H9 (cell line): ENCODE measurements around the gene COL23A1. TPM values are rescaled to one million over a fixed set of nuclear protein-coding genes. Genes with fewer than 3 reads are reported as not detected.

Experiments used
- DNase-seq: peaks from one replicate; pipeline ENCODE4 v3.0.0-alpha.2; 2017
- H2AFZ ChIP-seq: one replicate; pipeline ENCODE4 v1.6.1; 2013; ENCODE audit warnings: mild to moderate bottlenecking, low read length, control low read depth, moderate library complexity
- H2AK5ac ChIP-seq: 2 replicates; pipeline ENCODE4 v1.6.1; 2013; ENCODE audit warnings: low read length, control low read depth, mixed read lengths; ENCODE audit not compliant: insufficient read length
- H2BK120ac ChIP-seq: one replicate; pipeline ENCODE4 v1.6.1; 2013; ENCODE audit warnings: low read depth, mild to moderate bottlenecking, low read length, control low read depth, inconsistent platforms; ENCODE audit not compliant: poor library complexity, severe bottlenecking
- H2BK12ac ChIP-seq: 2 replicates; pipeline ENCODE4 v1.6.1; 2013; ENCODE audit warnings: low read length, control low read depth, mixed read lengths, low read depth; ENCODE audit not compliant: insufficient read length
- H2BK15ac ChIP-seq: 2 replicates; pipeline ENCODE4 v1.6.1; 2013; ENCODE audit warnings: low read depth, low read length, control low read depth
- H2BK20ac ChIP-seq: one replicate; pipeline ENCODE4 v1.6.1; 2013; ENCODE audit warnings: low read depth, mild to moderate bottlenecking, low read length, control low read depth, inconsistent platforms; ENCODE audit not compliant: poor library complexity, severe bottlenecking
- H2BK5ac ChIP-seq: 2 replicates; pipeline ENCODE4 v1.6.1; 2013; ENCODE audit warnings: low read length, control low read depth, mixed read lengths; ENCODE audit not compliant: insufficient read length
- H3K14ac ChIP-seq: 2 replicates; pipeline ENCODE4 v1.6.1; 2013; ENCODE audit warnings: low read length, control low read depth; ENCODE audit not compliant: insufficient read depth
- H3K18ac ChIP-seq: 2 replicates; pipeline ENCODE4 v1.6.1; 2013; ENCODE audit warnings: low read depth, mild to moderate bottlenecking, mixed read lengths, low read length, control low read depth; ENCODE audit not compliant: insufficient read length
- H3K23ac ChIP-seq: 2 replicates; pipeline ENCODE4 v1.6.1; 2013; ENCODE audit warnings: low read length, control low read depth, mixed read lengths, low read depth; ENCODE audit not compliant: insufficient read length
- H3K23me2 ChIP-seq: 2 replicates; pipeline ENCODE4 v1.6.1; 2013; ENCODE audit warnings: low read depth, mild to moderate bottlenecking, mixed read lengths, low read length, control low read depth; ENCODE audit not compliant: insufficient read length, poor library complexity, severe bottlenecking
- H3K27ac ChIP-seq: 2 replicates; pipeline ENCODE4 v1.5.1; 2013; ENCODE audit warnings: low read length, control low read depth, mixed read lengths, low read depth; ENCODE audit not compliant: insufficient read length
- H3K27me3 ChIP-seq: 2 replicates; pipeline ENCODE4 v1.6.1; 2013; ENCODE audit warnings: low read length, control low read depth, inconsistent platforms; ENCODE audit not compliant: insufficient read depth
- H3K4ac ChIP-seq: 2 replicates; pipeline ENCODE4 v1.6.1; 2013; ENCODE audit warnings: low read depth, mild to moderate bottlenecking, control low read depth, inconsistent platforms, low read length, moderate library complexity
- H3K4me1 ChIP-seq: 2 replicates; pipeline ENCODE4 v1.6.1; 2013; ENCODE audit warnings: low read length, control low read depth, inconsistent platforms; ENCODE audit not compliant: insufficient read depth
- H3K4me2 ChIP-seq: 2 replicates; pipeline ENCODE4 v1.6.1; 2013; ENCODE audit warnings: low read length, control low read depth, mixed read lengths; ENCODE audit not compliant: insufficient read length, insufficient read depth
- H3K56ac ChIP-seq: 2 replicates; pipeline ENCODE4 v1.6.1; 2013; ENCODE audit warnings: low read depth, mild to moderate bottlenecking, mixed read lengths, low read length, control low read depth; ENCODE audit not compliant: insufficient read length
- H3K79me1 ChIP-seq: 2 replicates; pipeline ENCODE4 v1.6.1; 2013; ENCODE audit warnings: low read depth, mild to moderate bottlenecking, moderate library complexity, low read length, control low read depth, inconsistent platforms; ENCODE audit not compliant: insufficient read depth, poor library complexity, severe bottlenecking
- H3K79me2 ChIP-seq: 2 replicates; pipeline ENCODE4 v1.6.1; 2013; ENCODE audit warnings: low read length, control low read depth, inconsistent platforms; ENCODE audit not compliant: insufficient read depth
- H3K9ac ChIP-seq: 2 replicates; pipeline ENCODE4 v1.6.1; 2013; ENCODE audit warnings: low read length, control low read depth, mixed read lengths; ENCODE audit not compliant: insufficient read length; ENCODE audit errors: extremely low read depth
- H3K9me3 ChIP-seq: one replicate; pipeline ENCODE4 v1.6.1; 2013; ENCODE audit warnings: low read depth, low read length, inconsistent platforms; ENCODE audit not compliant: control insufficient read depth
- H3T11ph ChIP-seq: one replicate; pipeline ENCODE4 v1.6.1; 2013; ENCODE audit warnings: mild to moderate bottlenecking, low read length, control low read depth, inconsistent platforms
- H4K20me1 ChIP-seq: one replicate; pipeline ENCODE4 v1.6.1; 2013; ENCODE audit not compliant: control insufficient read depth, insufficient read length, insufficient read depth
- H4K5ac ChIP-seq: 2 replicates; pipeline ENCODE4 v1.6.1; 2013; ENCODE audit warnings: low read depth, mild to moderate bottlenecking, mixed read lengths, low read length, control low read depth; ENCODE audit not compliant: insufficient read length
- H4K8ac ChIP-seq: replicated peaks from 2 replicates; pipeline ENCODE4 v1.6.1; 2013; ENCODE audit warnings: low read length, control low read depth, mixed read lengths, low read depth; ENCODE audit not compliant: insufficient read length
- H4K91ac ChIP-seq: 2 replicates; pipeline ENCODE4 v1.6.1; 2013; ENCODE audit warnings: low read depth, mild to moderate bottlenecking, moderate library complexity, mixed read lengths, low read length, control low read depth; ENCODE audit not compliant: insufficient read length
- H3K27ac Mint-ChIP-seq, 3 experiments: 2 replicates in 2 of 3; 3 replicates in 1 of 3; pipeline ENCODE4 v1.8.0; 2020 to 2021; ENCODE audit warnings: mixed read lengths in 3 of 3, mild to moderate bottlenecking in 1 of 3, moderate library complexity in 1 of 3
- H3K27me3 Mint-ChIP-seq: 2 replicates; pipeline ENCODE4 v1.8.0; 2021; ENCODE audit warnings: low read depth, mild to moderate bottlenecking, moderate library complexity, mixed read lengths
- H3K36me3 Mint-ChIP-seq, 3 experiments: 2 replicates in 2 of 3; 3 replicates in 1 of 3; pipeline ENCODE4 v1.8.0; 2020 to 2021; ENCODE audit warnings: low read depth in 3 of 3, mixed read lengths in 3 of 3; ENCODE audit not compliant: insufficient read depth in 1 of 3
- H3K4me1 Mint-ChIP-seq, 2 experiments: 2 replicates each; pipeline ENCODE4 v1.8.0; 2020; ENCODE audit warnings: mixed read lengths in 2 of 2
- H3K4me3 Mint-ChIP-seq, 2 experiments: 2 replicates in 1 of 2; 3 replicates in 1 of 2; pipeline ENCODE4 v1.8.0; 2020 to 2021; ENCODE audit warnings: mild to moderate bottlenecking in 2 of 2, mixed read lengths in 2 of 2, moderate library complexity in 1 of 2
- H3K9me3 Mint-ChIP-seq, 2 experiments: 2 replicates in 1 of 2; 3 replicates in 1 of 2; pipeline ENCODE4 v1.8.0; 2020; ENCODE audit warnings: mild to moderate bottlenecking in 2 of 2, mixed read lengths in 2 of 2, moderate library complexity in 1 of 2
- CTCF ChIP-seq: fragments of 200-600 bp; sonication (generic); conservative IDR thresholded peaks from 3 replicates; pipeline ENCODE4 v1.8.0; 2021; ENCODE audit warnings: antibody characterized with exemption, mild to moderate bottlenecking
- WGBS: extraction: QIAGEN DNeasy Blood & Tissue Kit; methylation state at CpG from one replicate; pipeline ENCODE4 v1.1.7; 2013; ENCODE audit warnings: missing lambda C conversion rate, low lambda C conversion rate, mixed read lengths; ENCODE audit not compliant: insufficient read length; ENCODE audit errors: extremely low coverage; 5-methylcytosine and 5-hydroxymethylcytosine counted together
- total RNA-seq: library from RNA; stranded (reverse); gene quantifications from 2 replicates; pipeline ENCODE4 v1.2.1, GENCODE V29; 2021

Gene COL23A1
- total RNA-seq, 1 experiment from 2014 or later: 2.6 TPM

GRCh38 chr5:178322736-178323540, 267.3 kb downstream of the COL23A1 start:
- H2AFZ ChIP-seq: no peak overlapping the region
- peaks cover 5% of the 10 kb centered on the region for H3K27me3 Mint-ChIP-seq
- H3K27ac Mint-ChIP-seq: peak overlapping the region in 1 of 3 experiments; percentile 94; a peak in 1 of 7 replicates
- no peak overlapping the region for H4K8ac ChIP-seq
- H4K91ac ChIP-seq: no peak overlapping the region
- H3K14ac ChIP-seq: no peak overlapping the region
- no peak overlapping the region for H2BK20ac ChIP-seq
- no peaks in the 10 kb centered on the region for H3K79me1 ChIP-seq
- TF ChIP-seq CTCF: no peak
- no peaks in the 10 kb centered on the region for H3K4me1 ChIP-seq
- no peak overlapping the region for H3K4ac ChIP-seq
- H3K4me3 Mint-ChIP-seq: no peak overlapping the region
- no peaks in the 10 kb centered on the region for H4K20me1 ChIP-seq
- H3K4me1 Mint-ChIP-seq: peaks cover 11 to 16% of the 10 kb centered on the region in 2 experiments
- no peaks in the 10 kb centered on the region for H3K23me2 ChIP-seq
- H2BK12ac ChIP-seq: no peak overlapping the region
- H3K56ac ChIP-seq: no peak overlapping the region
- H3K27ac ChIP-seq: no peak overlapping the region
- WGBS: no CpG with 5 or more reads among the region's 14 CpGs
- H3K36me3 Mint-ChIP-seq: no peaks in the 10 kb centered on the region; a peak in 1 of 7 replicates
- H3K23ac ChIP-seq: no peak overlapping the region
- no peak overlapping the region for H2BK5ac ChIP-seq
- H2AK5ac ChIP-seq: no peak overlapping the region
- no peak overlapping the region for H3K4me2 ChIP-seq
- H3K9me3 ChIP-seq: no peaks in the 10 kb centered on the region
- H3K9me3 Mint-ChIP-seq: no peaks in the 10 kb centered on the region
- no peak overlapping the region for H2BK120ac ChIP-seq
- H3K18ac ChIP-seq: no peak overlapping the region
- DNase-seq: no peak
- no peak overlapping the region for H3T11ph ChIP-seq
- no peaks in the 10 kb centered on the region for H3K79me2 ChIP-seq
- H3K27me3 ChIP-seq: no peaks in the 10 kb centered on the region
- H3K9ac ChIP-seq: no peak overlapping the region
- no peak overlapping the region for H4K5ac ChIP-seq
- H2BK15ac ChIP-seq: no peak overlapping the region
